Peyer's patch (tissue), 4 donors: Measurements from ENCODE around the gene BTBD7. TPM values are rescaled to one million over a fixed set of nuclear protein-coding genes. Genes with fewer than 3 reads are reported as not detected.

Experiments
- DNase-seq, 3 donors: peaks; one replicate each; pipeline ENCODE4 v3.0.0-alpha.2; 2017 to 2019
- H3K27ac ChIP-seq, 4 donors: fragments of 200-600 bp; sonication (generic); one replicate each; pipeline ENCODE4 v1.5.1; 2016 to 2019
- H3K27me3 ChIP-seq, 2 donors: fragments of 200-600 bp; sonication (generic); one replicate each; pipeline ENCODE4 v1.5.1; 2019
- H3K36me3 ChIP-seq, 3 donors: fragments of 200-600 bp; sonication (generic); one replicate each; pipeline ENCODE4 v1.5.1; 2016 to 2019
- H3K4me1 ChIP-seq, 4 donors: fragments of 200-600 bp; sonication (generic); one replicate each; pipeline ENCODE4 v1.5.1; 2016 to 2019
- H3K4me3 ChIP-seq, 4 donors: fragments of 200-600 bp; sonication (generic); 1 replicate in 3 of 4; 2 replicates in 1 of 4; pipeline ENCODE4 v1.5.1; 2016 to 2019; ENCODE audit warnings: mild to moderate bottlenecking in 1 of 4
- H3K9me3 ChIP-seq, 4 donors: fragments of 200-600 bp; sonication (generic); one replicate each; pipeline ENCODE4 v1.5.1; 2016 to 2019; ENCODE audit warnings: mild to moderate bottlenecking in 1 of 4
- CTCF ChIP-seq, 6 experiments: fragments of 450-650 bp in 4 of 6; fragments of 200-600 bp in 2 of 6; sonication (generic) in 1 of 6; IDR thresholded peaks; one replicate each; pipeline ENCODE4 v1.5.1; 2017 to 2019; ENCODE audit warnings: antibody characterized with exemption in 6 of 6, mild to moderate bottlenecking in 3 of 6, moderate library complexity in 1 of 6
- POLR2A ChIP-seq, 2 donors: fragments of 450-650 bp; IDR thresholded peaks; one replicate each; pipeline ENCODE4 v1.5.1; 2017; ENCODE audit warnings: antibody characterized with exemption in 2 of 2, mild to moderate bottlenecking in 2 of 2, moderate library complexity in 2 of 2
- total RNA-seq, 4 donors: library from RNA; depleted of rRNA; stranded (reverse); fragments of >200 nt; gene quantifications; one replicate each; pipeline ENCODE4 v1.1.0, GENCODE V29; 2016

Gene BTBD7
- total RNA-seq, 4 donors from 2014 or later: 28.1 to 38.1 (median 32.2) TPM

DNA sequence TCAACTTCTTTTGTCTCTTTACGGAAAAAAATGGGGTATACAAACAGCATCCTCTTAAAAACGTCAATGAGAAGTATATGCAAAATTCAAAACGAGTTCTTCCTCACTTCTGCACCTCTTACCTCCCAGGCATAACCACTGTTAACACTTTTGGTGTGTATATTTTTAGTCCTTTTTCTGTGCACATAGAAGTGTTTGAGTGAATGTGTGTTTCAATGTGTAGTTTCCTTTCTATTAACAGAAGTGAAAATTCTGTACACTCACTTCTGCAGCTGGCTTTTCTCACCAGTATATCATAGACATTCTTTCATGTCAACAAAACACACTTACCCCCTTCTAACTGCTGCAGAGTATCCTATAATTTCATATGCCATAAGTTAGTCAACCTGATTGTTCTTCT is 120.4 kb downstream of the BTBD7 start:
- no peaks in the 10 kb centered on the region for H3K27me3 ChIP-seq
- no peaks in the 10 kb centered on the region for H3K9me3 ChIP-seq
- no peak for DNase-seq
- H3K27ac ChIP-seq: no peak overlapping the region
- peaks cover 0 to 64% (median 0%) of the 10 kb centered on the region in 3 donors for H3K36me3 ChIP-seq
- TF ChIP-seq POLR2A (IDR thresholded peaks at IDR 0.05) (no peak), CTCF (IDR thresholded peaks at IDR 0.05) (no peak)
- H3K4me3 ChIP-seq: no peak overlapping the region
- peaks cover 0 to 16% (median 0%) of the 10 kb centered on the region in 4 donors for H3K4me1 ChIP-seq

- peaks cover 0 to 28% (median 5%) of the 10 kb centered on the region in 4 donors for H3K4me1 ChIP-seq
- H3K36me3 ChIP-seq: peaks cover 0 to 22% (median 0%) of the 10 kb centered on the region in 3 donors
- DNase-seq: peak in 1 of 3 donors; percentile 51
- no peaks in the 10 kb centered on the region for H3K9me3 ChIP-seq
- peak overlapping the region; percentile 66 to 91 (median 76) for H3K4me3 ChIP-seq
- no peak for TF ChIP-seq POLR2A (IDR thresholded peaks at IDR 0.05)
- peak in 2 of 6 experiments; percentile 19 to 27 for TF ChIP-seq CTCF (IDR thresholded peaks at IDR 0.05)
- H3K27ac ChIP-seq: peak overlapping the region; percentile 72 to 83 (median 81)
- no peaks in the 10 kb centered on the region for H3K27me3 ChIP-seq
These were observed 125.1 kb downstream of the BTBD7 start for GRCh38 chr14:93207468-93208308.

DNA sequence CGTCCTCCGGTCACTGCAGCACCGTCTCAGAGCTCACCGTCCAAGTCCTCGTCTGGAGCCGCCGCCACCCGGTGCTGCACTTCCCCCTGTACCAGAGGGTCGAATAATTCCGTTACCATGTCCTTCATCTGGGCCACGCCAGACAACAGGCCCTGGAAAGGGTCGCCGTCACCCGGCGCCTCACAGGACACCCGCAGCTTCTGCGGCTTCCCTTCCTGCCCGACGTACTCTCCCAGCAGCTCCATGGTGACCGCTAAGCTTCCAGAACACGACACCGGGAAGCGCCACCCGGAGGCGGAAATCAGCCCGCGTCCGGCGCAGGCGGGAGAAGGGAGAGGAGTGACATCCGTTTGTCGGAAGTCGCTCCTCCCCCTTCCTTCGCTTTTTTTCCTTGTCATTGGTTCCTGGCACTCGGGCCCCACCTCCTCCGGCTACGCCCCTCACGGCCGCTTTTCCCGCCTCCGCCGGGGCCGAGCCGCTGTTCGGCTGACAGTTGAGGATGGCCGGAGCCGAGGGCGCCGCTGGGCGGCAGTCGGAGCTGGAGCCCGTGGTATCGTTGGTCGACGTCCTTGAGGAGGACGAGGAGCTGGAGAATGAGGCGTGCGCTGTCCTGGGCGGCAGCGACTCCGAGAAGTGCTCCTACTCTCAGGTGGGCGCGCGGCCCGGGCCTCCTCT is 125.9 kb downstream of the BTBD7 start, which contains the start of the genes GON7 and UBR7:
Gene GON7, minus strand, starts transcription at position 273 of the 675 bp plus-strand sequence. Its CDS starts 28 bp downstream, at position 245.
Gene UBR7, plus strand, starts transcription at position 464 of the 675 bp plus-strand sequence. Its CDS starts 36 bp downstream, at position 500.
- peak within 1 kb of the TSS; percentile 72 to 83 (median 81) for H3K27ac ChIP-seq
- DNase-seq: peak; percentile 89 to 97 (median 97)
- H3K4me3 ChIP-seq: peak within 1 kb of the TSS; percentile 66 to 91 (median 76)
- no peaks in the 10 kb centered on the region for H3K9me3 ChIP-seq
- peaks cover 0 to 28% (median 5%) of the 10 kb centered on the region in 4 donors for H3K4me1 ChIP-seq
- no peaks in the 10 kb centered on the region for H3K27me3 ChIP-seq
- TF ChIP-seq POLR2A (IDR thresholded peaks at IDR 0.05): peak; percentile 65 to 76
- peak in 3 of 6 experiments; percentile 54 to 59 (median 57) for TF ChIP-seq CTCF (IDR thresholded peaks at IDR 0.05)
- H3K36me3 ChIP-seq: peaks cover 0 to 16% (median 0%) of the 10 kb centered on the region in 3 donors

DNA sequence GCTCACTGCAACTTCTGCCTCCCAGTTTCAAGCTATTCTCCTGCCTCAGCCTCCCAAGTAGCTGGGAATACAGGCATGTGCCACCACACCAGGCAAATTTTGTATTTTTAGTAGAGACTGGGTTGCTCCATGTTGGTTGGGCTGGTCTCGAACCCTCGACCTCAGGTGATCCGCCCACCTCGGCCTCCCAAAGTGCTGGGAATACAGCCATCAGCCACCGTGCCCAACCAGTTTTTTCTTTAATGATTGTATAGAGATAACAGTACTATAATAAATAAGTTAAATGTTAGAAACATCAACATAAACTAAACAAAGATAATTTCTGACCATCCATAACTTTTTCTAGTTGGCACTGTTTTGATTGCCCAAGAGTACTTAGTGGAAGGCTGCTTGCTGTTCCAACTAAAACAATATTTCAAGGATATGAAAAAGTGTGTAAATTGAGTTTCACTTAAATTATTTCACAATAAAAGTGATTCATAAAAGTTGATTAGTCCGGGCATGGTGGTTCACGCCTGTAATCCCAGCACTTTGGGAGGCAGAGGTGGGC is 131.6 kb downstream of the BTBD7 start:
- Histone ChIP-seq H3K4me1 (peaks cover 0 to 12% (median 5%) of the 10 kb centered on the region in 4 donors), H3K4me3 (no peak overlapping the region), H3K36me3 (peaks cover 0 to 8% (median 0%) of the 10 kb centered on the region in 3 donors), H3K27ac (no peak overlapping the region), H3K9me3 (no peaks in the 10 kb centered on the region), H3K27me3 (no peaks in the 10 kb centered on the region)
- TF ChIP-seq CTCF (IDR thresholded peaks at IDR 0.05): no peak
- no peak for TF ChIP-seq POLR2A (IDR thresholded peaks at IDR 0.05)
- DNase-seq: no peak

DNA sequence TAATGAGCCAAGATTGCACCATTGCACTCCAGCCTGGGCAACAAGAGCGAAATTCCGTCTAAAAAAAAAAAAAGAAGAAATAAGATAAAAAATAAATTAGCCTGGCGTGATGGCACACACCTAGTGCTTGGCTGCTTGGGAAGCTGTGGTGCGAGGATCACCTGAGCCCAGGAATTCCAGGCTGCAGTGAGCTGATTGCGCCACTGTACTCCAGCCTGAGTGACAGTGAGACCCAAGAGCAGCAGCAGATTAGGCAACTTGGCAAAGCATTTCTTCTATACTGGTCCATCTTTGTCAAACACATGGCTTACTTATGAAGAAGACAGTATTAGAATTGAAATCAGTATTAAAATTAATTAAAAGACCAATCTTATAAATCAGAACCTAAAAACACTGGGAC is 132.3 kb downstream of the BTBD7 start:
- Histone ChIP-seq H3K27me3 (no peaks in the 10 kb centered on the region), H3K4me3 (no peak overlapping the region), H3K36me3 (peaks cover 0 to 8% (median 0%) of the 10 kb centered on the region in 3 donors), H3K27ac (no peak overlapping the region), H3K9me3 (no peaks in the 10 kb centered on the region), H3K4me1 (peaks cover 0 to 5% (median 2%) of the 10 kb centered on the region in 4 donors)
- DNase-seq: no peak
- no peak for TF ChIP-seq CTCF (IDR thresholded peaks at IDR 0.05)
- TF ChIP-seq POLR2A (IDR thresholded peaks at IDR 0.05): no peak
